HG03520 (cell line): ENCODE measurements around the gene NEB.
"Not testable (repeated sequence)": the region's sequence is repeated elsewhere in the genome, so short reads cannot be mapped to it uniquely, and the experiment has no call there.

Source experiments
- ATAC-seq: cut with Tn5 transposase; IDR thresholded peaks from one replicate; pipeline ENCODE4 v1.9.1; 2021; ENCODE audit warnings: mild to moderate bottlenecking, moderate library complexity; ENCODE audit not compliant: unreplicated experiment

The NEB gene

GRCh38 chr2:151619337-151619989 is 114.8 kb downstream of the NEB start:
- no peak for ATAC-seq

DNA sequence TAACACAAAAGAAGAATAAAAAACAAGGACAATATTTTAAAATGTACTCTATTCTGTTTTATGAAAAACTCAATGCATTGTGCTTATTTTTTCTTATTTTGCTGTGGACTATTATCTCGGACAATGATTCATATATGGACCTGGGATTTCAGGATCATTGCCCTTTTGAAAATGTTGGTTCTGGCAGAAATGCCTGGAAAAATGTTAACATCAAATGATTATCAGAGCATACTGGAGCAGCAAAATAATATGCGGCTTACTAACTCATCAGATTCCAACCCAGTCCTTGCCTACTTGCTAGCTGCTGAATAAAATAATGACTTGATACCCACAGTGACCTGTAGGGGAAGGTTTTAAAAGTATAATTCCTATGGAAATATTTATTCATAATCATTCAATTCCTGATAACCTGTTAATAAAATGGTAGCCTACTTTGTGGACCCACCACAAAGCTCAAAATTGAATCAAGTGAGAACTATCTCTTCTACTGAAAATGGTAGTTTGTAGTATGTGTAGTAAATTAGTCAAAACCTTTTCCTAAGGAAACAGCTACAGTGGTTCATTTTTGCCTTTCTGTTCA is 117.4 kb downstream of the NEB start:
- no peak for ATAC-seq

- ATAC-seq, result no peak
These were observed 119.5 kb downstream of the NEB start for GRCh38 chr2:151614606-151615306.

- no peak for ATAC-seq
These were observed 120.1 kb downstream of the NEB start for GRCh38 chr2:151614159-151614558.

- ATAC-seq, result no peak
These were observed 122.9 kb downstream of the NEB start for GRCh38 chr2:151611351-151611750.

DNA sequence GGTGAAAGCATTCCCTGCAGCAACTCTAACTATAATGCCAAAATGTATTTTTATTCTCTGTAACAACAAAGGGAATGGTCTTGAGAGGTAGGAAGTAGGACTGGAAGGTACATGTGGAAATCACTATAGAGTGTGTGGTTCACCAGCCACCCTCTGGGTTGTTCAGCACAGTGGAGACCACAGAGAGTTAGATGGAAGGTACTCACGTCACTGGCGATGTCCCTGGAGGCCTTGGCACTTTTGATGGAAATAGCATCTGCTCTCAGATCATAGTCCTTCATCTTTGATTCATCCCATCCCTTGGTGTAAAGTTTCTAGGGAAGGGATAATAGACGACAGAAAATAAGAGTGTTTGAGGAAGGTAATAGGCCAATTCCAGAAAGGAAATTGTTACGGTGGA is 124.0 kb downstream of the NEB start:
- no peak for ATAC-seq

GRCh38 chr2:151609705-151610104 is 124.6 kb downstream of the NEB start:
- ATAC-seq, result no peak

DNA sequence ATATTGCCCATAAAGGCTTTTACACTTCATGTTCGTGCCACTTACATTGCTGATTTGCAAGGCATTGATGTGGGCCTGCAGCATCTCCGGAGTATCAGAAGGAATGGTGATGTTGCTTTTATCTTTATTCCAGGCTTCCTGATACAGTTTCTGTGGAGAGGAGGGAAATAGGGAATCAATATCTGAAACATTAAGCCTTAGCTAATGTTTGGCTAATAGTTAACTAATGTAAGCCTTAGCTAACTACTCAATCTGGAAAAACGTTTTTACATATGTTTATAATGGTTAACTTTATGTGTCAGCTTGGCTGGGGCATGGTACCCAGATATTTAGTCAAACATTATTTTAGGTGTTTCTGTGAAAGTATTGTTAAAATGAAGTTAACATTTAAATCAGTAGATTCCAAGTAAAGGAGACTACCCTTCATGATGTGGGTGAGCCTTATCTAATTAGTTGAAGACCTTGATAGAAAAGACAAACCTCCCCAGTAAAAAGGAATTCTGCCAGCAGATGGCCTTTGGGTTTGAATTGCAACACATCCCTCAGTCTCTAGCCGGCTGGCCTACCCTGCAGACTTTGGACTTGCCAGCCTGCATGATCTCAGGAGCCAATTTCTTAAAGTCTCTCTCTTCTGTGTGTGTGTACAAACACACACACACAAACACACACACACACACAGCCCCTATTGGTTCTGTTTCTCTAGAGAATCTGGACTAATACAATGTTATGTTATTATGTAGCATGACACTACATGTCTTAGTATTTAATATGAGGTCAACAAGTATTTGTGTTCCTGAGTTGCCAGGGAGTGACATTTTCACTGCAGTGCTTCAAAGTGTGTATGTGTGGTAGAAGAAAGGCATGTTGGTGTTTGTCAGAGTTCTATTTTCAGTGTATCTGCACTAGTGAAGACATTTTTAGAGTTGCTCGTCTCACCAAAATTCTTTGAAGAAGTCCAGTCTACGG is 126.5 kb downstream of the NEB start:
- ATAC-seq, result not testable (repeated sequence)

DNA sequence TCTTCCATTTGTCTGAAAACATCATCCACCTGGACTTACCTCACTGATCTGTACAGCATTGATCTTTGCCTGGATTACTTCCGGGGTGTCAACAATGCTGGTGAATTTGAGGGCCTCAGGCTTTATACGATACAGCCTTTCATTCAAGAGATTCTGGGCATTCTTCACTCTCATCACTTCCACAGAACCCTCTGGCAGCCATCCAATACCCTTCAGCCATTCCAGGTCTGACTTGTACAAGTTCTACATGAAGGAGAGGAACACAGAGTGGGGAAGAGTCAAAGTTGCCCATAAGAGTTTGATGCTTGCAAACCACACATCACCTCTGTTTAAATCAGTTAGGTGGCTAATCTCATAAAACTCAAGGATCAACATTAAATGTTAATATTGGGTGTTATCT is 130.7 kb downstream of the NEB start:
- not testable (repeated sequence) for ATAC-seq

DNA sequence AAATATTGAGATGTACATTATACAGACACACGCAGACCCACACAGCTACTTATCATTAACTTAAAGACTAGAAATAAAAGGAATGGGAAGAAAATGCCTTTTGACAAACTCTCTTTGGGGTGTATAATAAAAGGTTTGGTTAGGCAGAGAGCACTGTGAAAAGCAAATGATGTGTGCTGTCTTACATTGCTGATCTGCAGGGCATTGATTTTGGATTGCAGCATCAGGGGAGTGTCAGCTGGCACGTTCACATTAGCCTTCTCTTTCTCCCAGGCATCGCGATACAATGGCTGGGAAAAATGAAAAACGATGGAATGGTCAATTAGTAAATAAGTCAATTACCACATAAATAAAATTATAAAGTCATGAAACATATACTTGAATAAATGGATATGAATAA is 131.9 kb downstream of the NEB start:
- not testable (repeated sequence) for ATAC-seq

DNA sequence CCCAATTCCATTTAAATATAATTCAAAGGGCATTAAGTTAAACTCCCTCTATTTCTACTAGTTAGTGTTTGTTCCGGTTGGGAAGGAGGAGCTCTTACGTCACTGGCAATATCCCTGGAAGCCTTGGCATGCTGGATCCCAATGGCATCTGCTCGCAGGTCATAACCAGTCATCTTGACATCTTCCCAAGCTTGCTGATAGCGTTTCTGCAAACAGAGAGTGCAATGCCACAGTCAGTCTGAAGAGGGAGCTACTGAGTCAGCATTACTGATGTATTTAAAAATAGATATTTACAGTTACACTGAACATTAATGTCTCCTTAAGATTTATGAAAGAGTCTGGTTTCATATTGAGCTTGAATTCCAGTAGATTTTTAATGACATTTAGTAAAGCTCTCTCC is 132.5 kb downstream of the NEB start:
- ATAC-seq, result not testable (repeated sequence)

- ATAC-seq, result not testable (repeated sequence)
These were observed 137.2 kb downstream of the NEB start for GRCh38 chr2:151596903-151597608.

DNA sequence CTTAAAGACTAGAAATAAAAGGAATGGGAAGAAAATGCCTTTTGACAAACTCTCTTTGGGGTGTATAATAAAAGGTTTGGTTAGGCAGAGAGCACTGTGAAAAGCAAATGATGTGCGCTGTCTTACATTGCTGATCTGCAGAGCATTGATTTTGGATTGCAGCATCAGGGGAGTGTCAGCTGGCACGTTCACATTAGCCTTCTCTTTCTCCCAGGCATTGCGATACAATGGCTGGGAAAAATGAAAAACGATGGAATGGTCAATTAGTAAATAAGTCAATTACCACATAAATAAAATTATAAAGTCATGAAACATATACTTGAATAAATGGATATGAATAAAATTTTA is 142.4 kb downstream of the NEB start:
- not testable (repeated sequence) for ATAC-seq

DNA sequence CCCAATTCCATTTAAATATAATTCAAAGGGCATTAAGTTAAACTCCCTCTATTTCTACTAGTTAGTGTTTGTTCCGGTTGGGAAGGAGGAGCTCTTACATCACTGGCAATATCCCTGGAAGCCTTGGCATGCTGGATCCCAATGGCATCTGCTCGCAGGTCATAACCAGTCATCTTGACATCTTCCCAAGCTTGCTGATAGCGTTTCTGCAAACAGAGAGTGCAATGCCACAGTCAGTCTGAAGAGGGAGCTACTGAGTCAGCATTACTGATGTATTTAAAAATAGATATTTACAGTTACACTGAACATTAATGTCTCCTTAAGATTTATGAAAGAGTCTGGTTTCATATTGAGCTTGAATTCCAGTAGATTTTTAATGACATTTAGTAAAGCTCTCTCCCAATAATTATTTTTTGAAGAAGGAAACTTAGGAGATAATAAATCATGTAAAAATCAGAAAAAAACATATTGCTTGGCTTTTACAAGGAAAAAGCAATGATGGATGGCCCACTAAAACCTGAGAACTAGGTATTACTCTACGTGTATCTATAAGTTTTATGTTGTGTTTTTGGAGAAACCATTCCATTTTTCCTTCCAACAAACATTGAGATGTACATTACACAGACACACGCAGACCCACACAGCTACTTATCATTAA is 142.9 kb downstream of the NEB start:
- ATAC-seq, result peak; percentile 71

- not testable (repeated sequence) for ATAC-seq
These were observed 153.0 kb downstream of the NEB start for GRCh38 chr2:151581300-151581699.

DNA sequence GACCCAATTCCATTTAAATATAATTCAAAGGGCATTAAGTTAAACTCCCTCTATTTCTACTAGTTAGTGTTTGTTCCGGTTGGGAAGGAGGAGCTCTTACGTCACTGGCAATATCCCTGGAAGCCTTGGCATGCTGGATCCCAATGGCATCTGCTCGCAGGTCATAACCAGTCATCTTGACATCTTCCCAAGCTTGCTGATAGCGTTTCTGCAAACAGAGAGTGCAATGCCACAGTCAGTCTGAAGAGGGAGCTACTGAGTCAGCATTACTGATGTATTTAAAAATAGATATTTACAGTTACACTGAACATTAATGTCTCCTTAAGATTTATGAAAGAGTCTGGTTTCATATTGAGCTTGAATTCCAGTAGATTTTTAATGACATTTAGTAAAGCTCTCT is 153.6 kb downstream of the NEB start:
- ATAC-seq, result not testable (repeated sequence)

DNA sequence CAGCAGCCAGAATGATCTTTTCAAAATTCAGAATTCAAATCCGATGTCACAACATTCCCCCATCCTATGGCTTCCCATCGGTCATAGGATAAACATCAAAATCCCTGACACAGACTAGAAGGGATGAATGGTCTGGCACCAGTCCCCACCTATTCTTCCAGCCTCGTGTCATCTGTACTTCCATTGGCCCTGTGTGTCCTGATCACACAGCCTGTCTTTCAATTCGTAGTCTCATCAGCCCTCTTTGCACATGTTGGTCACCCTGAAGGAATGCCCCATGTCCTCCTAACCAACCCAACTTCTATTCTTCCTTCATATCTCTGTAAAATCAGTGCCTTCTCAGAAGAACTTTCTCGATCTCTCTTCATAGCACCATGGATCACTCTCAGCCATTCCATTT is 157.2 kb downstream of the NEB start:
- ATAC-seq, result no peak

- no peak for ATAC-seq
These were observed 158.2 kb downstream of the NEB start for GRCh38 chr2:151576080-151576479.

- no peak for ATAC-seq
These were observed 158.9 kb downstream of the NEB start for GRCh38 chr2:151575338-151575737.

DNA sequence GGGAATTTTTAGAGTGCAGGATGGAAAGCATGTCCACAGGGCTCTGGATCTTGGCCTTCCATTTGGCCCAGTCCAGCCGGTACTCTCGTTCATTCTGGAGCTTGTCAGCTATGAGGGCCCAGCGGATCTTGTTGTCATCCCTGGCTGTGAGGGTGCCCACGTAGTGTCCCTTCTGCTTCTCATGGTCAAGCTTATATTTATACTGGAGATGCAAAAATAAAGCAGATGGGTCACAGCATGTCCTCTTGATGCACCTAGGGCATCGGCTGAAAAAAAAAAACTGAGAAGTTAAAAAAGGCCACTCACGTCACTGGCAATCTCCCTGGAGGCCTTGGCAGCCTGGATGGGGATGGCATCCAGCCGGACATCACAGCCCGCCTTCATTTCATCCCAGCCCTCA is 164.1 kb downstream of the NEB start:
- no peak for ATAC-seq
